HCT116 (cell line): ENCODE data around the gene CCDC61. TPM values are rescaled to one million over a fixed set of nuclear protein-coding genes. Genes with fewer than 3 reads are reported as not detected.

Source experiments
- ATAC-seq: fragments of 200-7000 bp; cut with Tn5 transposase; 2 replicates; pipeline ENCODE4 v1.9.1; 2020; ENCODE audit warnings: mild to moderate bottlenecking, moderate library complexity
- BruUV-seq: library from RNA; stranded (reverse); fragments of 400-500 nt; replicated peaks from 2 replicates; lab custom pipeline; 2021; lab: Mats Ljungman, UMichigan
- CTCF ChIA-PET: fragments of 300-600 bp; sonication (Branson Sonifier 250); formaldehyde crosslinking; loops from one replicate; lab custom pipeline; 2021; ENCODE audit warnings: antibody characterized with exemption; lab: Charles Lee
- POLR2A ChIA-PET: fragments of 300-600, 350-600 bp; sonication (Branson Sonifier 250); formaldehyde crosslinking; loops from one replicate; lab custom pipeline; 2021; ENCODE audit warnings: antibody characterized with exemption; lab: Charles Lee
- RAD21 ChIA-PET, 2 experiments: fragments of 300-600 bp; sonication (Branson Sonifier 250); formaldehyde crosslinking; loops; one replicate each; lab custom pipeline; 2023; ENCODE audit warnings: low total read pairs in 2 of 2; ENCODE audit not compliant: uncharacterized antibody in 2 of 2, unreplicated experiment in 2 of 2, low non-redundant PET in 1 of 2; lab: Charles Lee
- DNase-seq: peaks from one replicate; pipeline ENCODE4 v3.0.0-alpha.2; 2010; ENCODE audit warnings: low read depth, low spot score
- H2AFZ ChIP-seq: fragments of 200-600 bp; shearing (Covaris generic), sonication (generic); 2 replicates; pipeline ENCODE4 v1.6.1; 2017; ENCODE audit warnings: low read depth, mixed run types, mixed read lengths, antibody characterized with exemption, low read length; ENCODE audit not compliant: poor library complexity, severe bottlenecking
- H3K27ac ChIP-seq: 2 replicates; pipeline ENCODE4 v1.5.1; 2012; ENCODE audit warnings: low read depth, low read length
- H3K27me3 ChIP-seq: fragments of 200-600 bp; sonication (generic); 2 replicates; pipeline ENCODE4 v1.6.1; 2016; ENCODE audit warnings: mixed run types, low read length, mixed read lengths; ENCODE audit not compliant: insufficient read depth
- H3K36me3 ChIP-seq, 2 experiments: fragments of 200-500 bp in 1 of 2; fragments of 200-600 bp in 1 of 2; sonication (Bioruptor generic) in 1 of 2; sonication (generic) in 1 of 2; 2 replicates each; pipeline versions ENCODE4 v1.5.1 to v1.6.1; 2014 to 2016; ENCODE audit warnings: low read length in 2 of 2, inconsistent platforms in 1 of 2, mixed read lengths in 1 of 2, mixed run types in 1 of 2; ENCODE audit not compliant: insufficient read depth in 2 of 2, control insufficient read depth in 1 of 2
- H3K4me1 ChIP-seq, 2 experiments: fragments of 200-600 bp in 1 of 2; sonication (generic) in 1 of 2; 2 replicates each; pipeline versions ENCODE4 v1.5.1 to v1.6.1; 2012 to 2017; ENCODE audit warnings: low read length in 2 of 2, inconsistent platforms in 1 of 2, mild to moderate bottlenecking in 1 of 2, mixed read lengths in 1 of 2, mixed run types in 1 of 2, moderate library complexity in 1 of 2; ENCODE audit not compliant: insufficient read depth in 2 of 2, control insufficient read depth in 1 of 2
- H3K4me2 ChIP-seq: fragments of 200-600 bp; sonication (generic); 2 replicates; pipeline ENCODE4 v1.6.1; 2017; ENCODE audit warnings: mixed run types, low read length, mixed read lengths
- H3K4me3 ChIP-seq, 2 experiments: fragments of 200-600 bp in 1 of 2; sonication (generic) in 1 of 2; replicated peaks in 1 of 2; 2 replicates each; pipeline ENCODE4 v1.5.1; 2011 to 2016; ENCODE audit warnings: low read length in 2 of 2, control low read depth in 1 of 2, low read depth in 1 of 2, mild to moderate bottlenecking in 1 of 2, mixed read lengths in 1 of 2, mixed run types in 1 of 2
- H3K79me2 ChIP-seq: fragments of 200-600 bp; sonication (generic); 2 replicates; pipeline ENCODE4 v1.6.1; 2017; ENCODE audit warnings: mild to moderate bottlenecking, mixed run types, low read length, moderate library complexity, mixed read lengths; ENCODE audit not compliant: insufficient read depth
- H3K9ac ChIP-seq: fragments of 200-600 bp; sonication (generic); 2 replicates; pipeline ENCODE4 v1.6.1; 2016; ENCODE audit warnings: low read length, mixed read lengths
- H3K9me2 ChIP-seq: fragments of 200-600 bp; sonication (generic), shearing (Covaris generic); 2 replicates; pipeline ENCODE4 v1.6.1; 2017; ENCODE audit warnings: mixed run types, mild to moderate bottlenecking, moderate library complexity; ENCODE audit not compliant: insufficient read depth
- H3K9me3 ChIP-seq, 2 experiments: fragments of 200-500 bp in 1 of 2; fragments of 200-600 bp in 1 of 2; sonication (Bioruptor generic) in 1 of 2; sonication (generic) in 1 of 2; 2 replicates each; pipeline ENCODE4 v1.6.1; 2014 to 2017; ENCODE audit warnings: low read length in 2 of 2, mixed read lengths in 2 of 2, inconsistent platforms in 1 of 2, low read depth in 1 of 2, mild to moderate bottlenecking in 1 of 2, mixed run types in 1 of 2, moderate library complexity in 1 of 2; ENCODE audit not compliant: control insufficient read depth in 1 of 2, insufficient read depth in 1 of 2
- H4K20me1 ChIP-seq: fragments of 200-600 bp; sonication (generic), shearing (Covaris generic); 2 replicates; pipeline ENCODE4 v1.6.1; 2017; ENCODE audit warnings: mixed run types, mild to moderate bottlenecking, moderate library complexity; ENCODE audit not compliant: insufficient read depth
- ATF3 ChIP-seq: IDR thresholded peaks from 2 replicates; pipeline ENCODE4 v1.6.1; 2012
- CBX3 ChIP-seq: IDR thresholded peaks from 2 replicates; pipeline ENCODE4 v1.6.1; 2012; ENCODE audit warnings: low read depth
- EZH2 ChIP-seq: fragments of 200-600 bp; sonication (generic); IDR thresholded peaks from 2 replicates; pipeline ENCODE4 v1.6.1; 2017; ENCODE audit warnings: antibody characterized with exemption, mixed run types
- FOSL1 ChIP-seq: IDR thresholded peaks from 2 replicates; pipeline ENCODE4 v1.6.1; 2012; ENCODE audit warnings: low read depth
- POLR2A ChIP-seq: IDR thresholded peaks from 2 replicates; pipeline ENCODE4 v1.7.0; 2011; ENCODE audit warnings: borderline replicate concordance; ENCODE audit not compliant: insufficient read depth, insufficient read length; ENCODE audit errors: extremely low read depth
- ZNF274 ChIP-seq: fragments of 200-500 bp; sonication (Bioruptor generic); IDR thresholded peaks from 2 replicates; pipeline ENCODE4 v1.6.1; 2014; ENCODE audit warnings: mild to moderate bottlenecking, low read depth, low read length, inconsistent platforms
- intact Hi-C: fragments of 100-400 bp; cut with micrococcal nuclease; formaldehyde crosslinking; loops from 2 replicates; pipeline ENCODE4 v1.10.0; 2022
- total RNA-seq: library from RNA; stranded (reverse); gene quantifications from one replicate; pipeline ENCODE4 v1.2.1, GENCODE V29; 2021; ENCODE audit not compliant: unreplicated experiment
- TF ChIP-seq, protein P1 (sequence below): IDR thresholded peaks from 2 replicates; pipeline ENCODE4 v1.6.1; 2011; ENCODE audit warnings: mild to moderate bottlenecking, low read length, moderate library complexity; ENCODE audit not compliant: insufficient replicate concordance; ENCODE audit errors: extremely low read depth
- TF ChIP-seq, protein P2 (sequence below): IDR thresholded peaks from 2 replicates; pipeline ENCODE4 v1.6.1; 2012; ENCODE audit warnings: low read depth

CCDC61 gene
- total RNA-seq, 1 experiment from 2014 or later, result 12.2 TPM

- no peak for TF ChIP-seq ATF3
- TF ChIP-seq CBX3, result no peak
- no peak for TF ChIP-seq POLR2A
- TF ChIP-seq, protein P1, sequence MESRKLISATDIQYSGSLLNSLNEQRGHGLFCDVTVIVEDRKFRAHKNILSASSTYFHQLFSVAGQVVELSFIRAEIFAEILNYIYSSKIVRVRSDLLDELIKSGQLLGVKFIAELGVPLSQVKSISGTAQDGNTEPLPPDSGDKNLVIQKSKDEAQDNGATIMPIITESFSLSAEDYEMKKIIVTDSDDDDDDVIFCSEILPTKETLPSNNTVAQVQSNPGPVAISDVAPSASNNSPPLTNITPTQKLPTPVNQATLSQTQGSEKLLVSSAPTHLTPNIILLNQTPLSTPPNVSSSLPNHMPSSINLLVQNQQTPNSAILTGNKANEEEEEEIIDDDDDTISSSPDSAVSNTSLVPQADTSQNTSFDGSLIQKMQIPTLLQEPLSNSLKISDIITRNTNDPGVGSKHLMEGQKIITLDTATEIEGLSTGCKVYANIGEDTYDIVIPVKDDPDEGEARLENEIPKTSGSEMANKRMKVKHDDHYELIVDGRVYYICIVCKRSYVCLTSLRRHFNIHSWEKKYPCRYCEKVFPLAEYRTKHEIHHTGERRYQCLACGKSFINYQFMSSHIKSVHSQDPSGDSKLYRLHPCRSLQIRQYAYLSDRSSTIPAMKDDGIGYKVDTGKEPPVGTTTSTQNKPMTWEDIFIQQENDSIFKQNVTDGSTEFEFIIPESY, result no peak
Observed at GRCh38 chr19:46035546-46035945, 40.3 kb downstream of the CCDC61 start (continued).

DNA sequence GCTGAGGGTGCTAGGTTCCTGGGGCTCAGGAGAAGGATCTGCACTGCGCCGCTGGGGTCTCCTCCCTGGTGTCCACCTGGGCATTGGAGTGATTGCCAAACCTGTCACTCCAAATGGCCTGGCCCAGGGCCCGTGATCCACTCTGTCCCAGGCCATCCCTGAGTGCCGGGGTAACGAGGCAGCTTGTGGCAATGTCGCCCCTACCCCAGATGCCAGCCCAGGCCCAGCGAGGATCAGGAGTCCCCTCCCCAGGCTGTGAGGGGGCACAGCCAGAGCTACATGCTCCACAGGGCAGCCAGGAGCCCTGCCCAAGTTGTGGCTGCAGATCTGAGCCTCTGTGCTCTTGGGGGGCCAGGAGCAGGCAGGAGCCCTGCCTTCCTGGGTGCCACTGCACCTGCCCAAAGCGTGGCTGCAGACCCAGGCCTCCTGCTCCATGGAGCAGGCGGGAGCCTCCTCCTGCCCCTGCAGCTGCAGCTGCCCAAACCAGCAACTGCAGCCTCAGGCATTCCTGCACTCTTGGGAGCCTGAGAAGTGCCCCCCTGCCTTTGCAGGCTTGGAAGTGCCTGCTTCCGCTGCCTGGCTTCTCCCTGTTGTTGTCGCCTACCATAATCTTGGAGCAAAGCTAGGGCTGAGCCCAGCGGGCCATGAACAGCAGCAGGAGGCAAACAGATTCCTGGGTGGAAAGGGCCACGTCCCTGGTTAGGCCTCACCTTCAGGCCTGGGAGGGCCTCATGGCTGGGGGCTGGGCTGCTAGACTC is 40.9 kb downstream of the CCDC61 start:
- no peaks in the 10 kb centered on the region for H3K79me2 ChIP-seq
- no peaks in the 10 kb centered on the region for H3K9me3 ChIP-seq
- no peak overlapping the region for H3K27ac ChIP-seq
- intact Hi-C loops, result no loop called here
- POLR2A ChIA-PET, result no interaction called here
- TF ChIP-seq EZH2 (no peak), ZNF274 (no peak), FOSL1 (no peak)
- TF ChIP-seq, protein P1, result no peak
- TF ChIP-seq, protein P2, sequence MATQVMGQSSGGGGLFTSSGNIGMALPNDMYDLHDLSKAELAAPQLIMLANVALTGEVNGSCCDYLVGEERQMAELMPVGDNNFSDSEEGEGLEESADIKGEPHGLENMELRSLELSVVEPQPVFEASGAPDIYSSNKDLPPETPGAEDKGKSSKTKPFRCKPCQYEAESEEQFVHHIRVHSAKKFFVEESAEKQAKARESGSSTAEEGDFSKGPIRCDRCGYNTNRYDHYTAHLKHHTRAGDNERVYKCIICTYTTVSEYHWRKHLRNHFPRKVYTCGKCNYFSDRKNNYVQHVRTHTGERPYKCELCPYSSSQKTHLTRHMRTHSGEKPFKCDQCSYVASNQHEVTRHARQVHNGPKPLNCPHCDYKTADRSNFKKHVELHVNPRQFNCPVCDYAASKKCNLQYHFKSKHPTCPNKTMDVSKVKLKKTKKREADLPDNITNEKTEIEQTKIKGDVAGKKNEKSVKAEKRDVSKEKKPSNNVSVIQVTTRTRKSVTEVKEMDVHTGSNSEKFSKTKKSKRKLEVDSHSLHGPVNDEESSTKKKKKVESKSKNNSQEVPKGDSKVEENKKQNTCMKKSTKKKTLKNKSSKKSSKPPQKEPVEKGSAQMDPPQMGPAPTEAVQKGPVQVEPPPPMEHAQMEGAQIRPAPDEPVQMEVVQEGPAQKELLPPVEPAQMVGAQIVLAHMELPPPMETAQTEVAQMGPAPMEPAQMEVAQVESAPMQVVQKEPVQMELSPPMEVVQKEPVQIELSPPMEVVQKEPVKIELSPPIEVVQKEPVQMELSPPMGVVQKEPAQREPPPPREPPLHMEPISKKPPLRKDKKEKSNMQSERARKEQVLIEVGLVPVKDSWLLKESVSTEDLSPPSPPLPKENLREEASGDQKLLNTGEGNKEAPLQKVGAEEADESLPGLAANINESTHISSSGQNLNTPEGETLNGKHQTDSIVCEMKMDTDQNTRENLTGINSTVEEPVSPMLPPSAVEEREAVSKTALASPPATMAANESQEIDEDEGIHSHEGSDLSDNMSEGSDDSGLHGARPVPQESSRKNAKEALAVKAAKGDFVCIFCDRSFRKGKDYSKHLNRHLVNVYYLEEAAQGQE, result no peak
- no peaks in the 10 kb centered on the region for H4K20me1 ChIP-seq
- H2AFZ ChIP-seq, result no peak overlapping the region
- no TSS peak for BruUV-seq
- RAD21 ChIA-PET, result no interaction called here
- no peaks in the 10 kb centered on the region for H3K9me2 ChIP-seq
- H3K9ac ChIP-seq, result no peak overlapping the region
- ATAC-seq, result no peak
- H3K4me2 ChIP-seq, result no peak overlapping the region
- H3K4me1 ChIP-seq, result peaks cover 0 to 6% of the 10 kb centered on the region in 2 experiments; a peak in 2 of 4 replicates
- no peaks in the 10 kb centered on the region for H3K36me3 ChIP-seq
- peaks cover 9% of the 10 kb centered on the region; the same call in 1 of the 2 replicates for H3K27me3 ChIP-seq
- H3K4me3 ChIP-seq, result no peak overlapping the region
- CTCF ChIA-PET, result interaction anchor here (0.9 kb wide), 1 partner anchor 41 kb away, joined by 3 read pairs; no protein-coding TSS in a partner anchor
- DNase-seq, result no peak
